AG10803 (cell line): Measurements from ENCODE around the gene DNASE2B.

Experiments used
- DNase-seq: peaks from one replicate; pipeline ENCODE4 v3.0.0; 2010; ENCODE audit warnings: low read depth
- H3K4me3 ChIP-seq: 2 replicates; pipeline ENCODE4 v1.5.1; 2011; ENCODE audit warnings: mild to moderate bottlenecking, low read length, control low read depth
- CTCF ChIP-seq: conservative IDR thresholded peaks from 2 replicates; pipeline ENCODE4 v1.5.1; 2011; ENCODE audit warnings: mild to moderate bottlenecking, low read length, control low read depth, inconsistent platforms

DNASE2B gene

GRCh38 chr1:84365225-84366221 lies 32.8 kb upstream of the DNASE2B start:
- no peak overlapping the region for H3K4me3 ChIP-seq
- TF ChIP-seq CTCF = no peak
- DNase-seq = peak; percentile 96

GRCh38 chr1:84366786-84367185 lies 31.5 kb upstream of the DNASE2B start:
- no peak for TF ChIP-seq CTCF
- DNase-seq = peak; percentile 93
- H3K4me3 ChIP-seq = no peak overlapping the region

- no peak for DNase-seq
- no peak overlapping the region for H3K4me3 ChIP-seq
- TF ChIP-seq CTCF = no peak
Observed at GRCh38 chr1:84367219-84367618, 31.1 kb upstream of the DNASE2B start.

- TF ChIP-seq CTCF = no peak
Observed at GRCh38 chr1:84368441-84368840, 29.8 kb upstream of the DNASE2B start.

GRCh38 chr1:84370266-84370665 lies 28.0 kb upstream of the DNASE2B start:
- DNase-seq = no peak
- TF ChIP-seq CTCF = no peak
- H3K4me3 ChIP-seq = no peak overlapping the region

More at GRCh38 chr1:84368441-84368840, 29.8 kb upstream of the DNASE2B start:
- no peak overlapping the region for H3K4me3 ChIP-seq
- no peak for DNase-seq

GRCh38 chr1:84370831-84371394 lies 27.4 kb upstream of the DNASE2B start:
- DNase-seq = peak; percentile 84
- no peak overlapping the region for H3K4me3 ChIP-seq
- no peak for TF ChIP-seq CTCF
